ENCODE results near the gene RTL5. TPM values are rescaled to one million over a fixed set of nuclear protein-coding genes. Genes with fewer than 3 reads are reported as not detected.

The RTL5 gene
- total RNA-seq, 2 experiments from 2014 or later: not detected

DNA sequence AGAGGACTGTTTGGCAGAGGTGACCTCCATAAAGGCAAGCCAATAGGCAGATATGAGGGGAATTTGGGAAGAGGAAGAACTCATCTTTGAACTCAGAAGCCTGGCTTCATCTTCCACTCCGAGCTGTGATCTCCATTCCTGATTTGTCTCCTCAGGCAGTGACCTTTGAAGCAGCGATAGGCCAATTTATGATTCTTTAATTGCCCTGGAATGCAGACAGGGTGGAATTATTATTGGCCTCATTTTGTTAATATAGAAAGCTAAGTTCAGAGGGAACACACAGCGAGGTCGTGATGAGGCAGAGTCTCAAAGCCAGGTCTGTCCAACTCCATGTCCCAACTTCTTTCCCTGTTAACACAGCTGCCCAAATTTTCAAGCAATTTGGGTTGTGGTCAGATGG, 16.9 kb downstream of the RTL5 start:
- H3K4me3 ChIP-seq (ENCODE audit: low read depth, low read length, poor library complexity, severe bottlenecking): no peak overlapping the region
- no peaks in the 10 kb centered on the region for H3K9me3 ChIP-seq (ENCODE audit: low read length)
- intact Hi-C loops (cut with micrococcal nuclease; ENCODE audit: unreplicated experiment): no loop called here
- no peak overlapping the region for H3K4me2 ChIP-seq (ENCODE audit: low read length)
- POLR2A ChIA-PET: no interaction called here
- no peaks in the 10 kb centered on the region for H3K9me2 ChIP-seq (ENCODE audit: insufficient read depth, low read length)
- BruUV-seq (replicated peaks): no TSS peak
- no peak overlapping the region for H3K27ac ChIP-seq (ENCODE audit: low read depth, low read length, poor library complexity, severe bottlenecking)
- no peaks in the 10 kb centered on the region for H3K4me1 ChIP-seq (ENCODE audit: insufficient read depth, low read length, poor library complexity, severe bottlenecking)
- no peak for TF ChIP-seq CTCF (conservative IDR thresholded peaks at IDR 0.05; ENCODE audit: low read length)
- CTCF ChIA-PET (ENCODE audit: unreplicated experiment): no interaction called here
- H3K79me2 ChIP-seq (ENCODE audit: insufficient read depth, low read depth, low read length): no peaks in the 10 kb centered on the region
- H2AFZ ChIP-seq (ENCODE audit: low read length): no peak overlapping the region
- no peaks in the 10 kb centered on the region for H4K20me1 ChIP-seq (ENCODE audit: insufficient read depth, low read length)
- H3K36me3 ChIP-seq (ENCODE audit: insufficient read depth, low read length): no peaks in the 10 kb centered on the region
- no peak for DNase-seq (ENCODE audit: low spot score)

DNA sequence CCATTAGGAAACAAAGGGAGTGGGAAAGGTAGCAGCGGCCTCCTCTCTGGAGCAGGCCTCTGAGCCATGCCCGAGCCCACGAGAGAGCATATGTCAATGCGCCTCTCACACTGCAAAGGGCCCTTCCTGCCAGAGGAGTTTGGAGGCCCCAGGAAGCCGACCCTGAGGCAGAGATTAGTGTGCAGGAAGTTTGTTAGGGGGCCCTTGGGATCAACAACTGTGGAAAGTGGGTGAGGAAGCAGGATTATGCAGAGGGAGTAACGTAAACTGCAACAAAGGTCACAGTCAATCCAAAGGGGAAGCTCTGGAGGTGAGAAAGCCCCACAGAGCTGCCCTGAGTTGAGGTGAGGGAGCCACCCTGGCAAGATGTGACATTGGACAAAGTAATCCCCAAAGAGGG, 17.4 kb downstream of the RTL5 start:
- no peaks in the 10 kb centered on the region for H3K79me2 ChIP-seq (ENCODE audit: insufficient read depth, low read depth, low read length)
- CTCF ChIA-PET (ENCODE audit: unreplicated experiment): no interaction called here

GRCh38 chrX:72113461-72113860, 18.3 kb downstream of the RTL5 start:
- H3K36me3 ChIP-seq (ENCODE audit: insufficient read depth, low read length): no peaks in the 10 kb centered on the region
- no peaks in the 10 kb centered on the region for H3K4me1 ChIP-seq (ENCODE audit: insufficient read depth, low read length, poor library complexity, severe bottlenecking)
- no peak for TF ChIP-seq EZH2phosphoT487 (IDR thresholded peaks at IDR 0.05; ENCODE audit: borderline replicate concordance, low read depth, low read length)
- TF ChIP-seq CTCF (conservative IDR thresholded peaks at IDR 0.05; ENCODE audit: low read length): no peak
- BruUV-seq (replicated peaks): no TSS peak
- CTCF ChIA-PET (ENCODE audit: unreplicated experiment): no interaction called here
- no peaks in the 10 kb centered on the region for H3K9me2 ChIP-seq (ENCODE audit: insufficient read depth, low read length)
- DNase-seq (ENCODE audit: low spot score): no peak
- POLR2A ChIA-PET: no interaction called here
- H4K20me1 ChIP-seq (ENCODE audit: insufficient read depth, low read length): no peaks in the 10 kb centered on the region
- no peak overlapping the region for H3K27ac ChIP-seq (ENCODE audit: low read depth, low read length, poor library complexity, severe bottlenecking)
- intact Hi-C loops (cut with micrococcal nuclease; ENCODE audit: unreplicated experiment): no loop called here
- no peak overlapping the region for H2AFZ ChIP-seq (ENCODE audit: low read length)
- no peak overlapping the region for H3K4me3 ChIP-seq (ENCODE audit: low read depth, low read length, poor library complexity, severe bottlenecking)
- H3K4me2 ChIP-seq (ENCODE audit: low read length): no peak overlapping the region
- no peaks in the 10 kb centered on the region for H3K79me2 ChIP-seq (ENCODE audit: insufficient read depth, low read depth, low read length)
- H3K9me3 ChIP-seq (ENCODE audit: low read length): no peaks in the 10 kb centered on the region

More for the DNA sequence above, 17.4 kb downstream of the RTL5 start:
- Histone ChIP-seq H3K4me2 (ENCODE audit: low read length) (no peak overlapping the region), H3K9me3 (ENCODE audit: low read length) (no peaks in the 10 kb centered on the region), H4K20me1 (ENCODE audit: insufficient read depth, low read length) (no peaks in the 10 kb centered on the region), H3K9me2 (ENCODE audit: insufficient read depth, low read length) (no peaks in the 10 kb centered on the region), H3K36me3 (ENCODE audit: insufficient read depth, low read length) (no peaks in the 10 kb centered on the region), H3K4me3 (ENCODE audit: low read depth, low read length, poor library complexity, severe bottlenecking) (no peak overlapping the region), H2AFZ (ENCODE audit: low read length) (no peak overlapping the region), H3K27ac (ENCODE audit: low read depth, low read length, poor library complexity, severe bottlenecking) (no peak overlapping the region), H3K4me1 (ENCODE audit: insufficient read depth, low read length, poor library complexity, severe bottlenecking) (no peaks in the 10 kb centered on the region)
- DNase-seq (ENCODE audit: low spot score): no peak
- no peak for TF ChIP-seq EZH2phosphoT487 (IDR thresholded peaks at IDR 0.05; ENCODE audit: borderline replicate concordance, low read depth, low read length)
- no peak for TF ChIP-seq CTCF (conservative IDR thresholded peaks at IDR 0.05; ENCODE audit: low read length)
- intact Hi-C loops (cut with micrococcal nuclease; ENCODE audit: unreplicated experiment): no loop called here
- POLR2A ChIA-PET: no interaction called here
- no TSS peak for BruUV-seq (replicated peaks)
